ENCODE measurements around the gene HS6ST3. TPM values are rescaled to one million over a fixed set of nuclear protein-coding genes. Genes with fewer than 3 reads are reported as not detected.

Gene HS6ST3
- polyA plus RNA-seq, 2 donors, result 0.12 to 0.25 TPM

GRCh38 chr13:96871469-96871868 is 781.6 kb downstream of the HS6ST3 start:
- H3K4me3 ChIP-seq (ENCODE audit: low read depth in 1 of 2, low read length in 2 of 2), result no peak overlapping the region
- H3K36me3 ChIP-seq (ENCODE audit: control insufficient read depth in 2 of 2, insufficient read depth in 2 of 2, low read length in 1 of 2), result no peaks in the 10 kb centered on the region
- 60 to 67% methylated on average over 2 of the region's 2 CpGs for WGBS, 2 donors
- H3K4me1 ChIP-seq (ENCODE audit: control insufficient read depth in 2 of 2, insufficient read depth in 2 of 2, low read length in 1 of 2), result no peaks in the 10 kb centered on the region
- peaks cover 0 to 2% of the 10 kb centered on the region in 2 donors for H3K9me3 ChIP-seq (ENCODE audit: control insufficient read depth in 2 of 2, insufficient read depth in 1 of 2, low read depth in 1 of 2, low read length in 1 of 2)
- H3K27me3 ChIP-seq (ENCODE audit: control insufficient read depth in 1 of 2, insufficient read depth in 2 of 2, low read length in 2 of 2), result no peaks in the 10 kb centered on the region
- no peak overlapping the region for H3K27ac ChIP-seq (ENCODE audit: low read depth in 2 of 2, low read length in 1 of 2)

GRCh38 chr13:96880419-96880818 is 790.5 kb downstream of the HS6ST3 start:
- Histone ChIP-seq H3K36me3 (ENCODE audit: control insufficient read depth in 2 of 2, insufficient read depth in 2 of 2, low read length in 1 of 2) (no peaks in the 10 kb centered on the region), H3K27ac (ENCODE audit: low read depth in 2 of 2, low read length in 1 of 2) (no peak overlapping the region), H3K27me3 (ENCODE audit: control insufficient read depth in 1 of 2, insufficient read depth in 2 of 2, low read length in 2 of 2) (no peaks in the 10 kb centered on the region), H3K9me3 (ENCODE audit: control insufficient read depth in 2 of 2, insufficient read depth in 1 of 2, low read depth in 1 of 2, low read length in 1 of 2) (peaks cover 0 to 2% of the 10 kb centered on the region in 2 donors), H3K4me1 (ENCODE audit: control insufficient read depth in 2 of 2, insufficient read depth in 2 of 2, low read length in 1 of 2) (no peaks in the 10 kb centered on the region), H3K4me3 (ENCODE audit: low read depth in 1 of 2, low read length in 2 of 2) (no peak overlapping the region)

Other genes starting within 250 kb of the HS6ST3 start
- gene UGGT2, start 36.7 kb upstream of the HS6ST3 start, polyA plus RNA-seq, result 1 to 10 TPM; 3.2 to 3.5 TPM

Measured in esophagus (tissue), 2 donors.